Thyroid gland (tissue), 4 donors: ENCODE results near the gene RPL15. TPM values are rescaled to one million over a fixed set of nuclear protein-coding genes. Genes with fewer than 3 reads are reported as not detected.

Source experiments
- DNase-seq, 2 donors: peaks; one replicate each; pipeline ENCODE4 v3.0.0-alpha.2; 2019
- H3K27ac ChIP-seq, 3 donors: fragments of 200-600 bp; sonication (generic); 1 replicate in 2 of 3; 2 replicates in 1 of 3; pipeline ENCODE4 v1.5.1; 2016 to 2019; ENCODE audit warnings: mild to moderate bottlenecking in 1 of 3, moderate library complexity in 1 of 3
- H3K27me3 ChIP-seq: fragments of 200-600 bp; sonication (generic); one replicate; pipeline ENCODE4 v1.5.1; 2019
- H3K36me3 ChIP-seq, 2 donors: fragments of 200-600 bp; sonication (generic); one replicate each; pipeline ENCODE4 v1.5.1; 2016 to 2019
- H3K4me1 ChIP-seq, 2 donors: fragments of 200-600 bp; sonication (generic); one replicate each; pipeline ENCODE4 v1.5.1; 2017 to 2019
- H3K4me3 ChIP-seq, 3 donors: fragments of 200-600 bp; sonication (generic); replicated peaks in 1 of 3; 1 replicate in 2 of 3; 2 replicates in 1 of 3; pipeline ENCODE4 v1.5.1; 2016; ENCODE audit warnings: mild to moderate bottlenecking in 1 of 3
- H3K9me3 ChIP-seq: fragments of 200-600 bp; sonication (generic); one replicate; pipeline ENCODE4 v1.5.1; 2017
- POLR2A ChIP-seq, 2 donors: fragments of 450-650 bp; IDR thresholded peaks; one replicate each; pipeline ENCODE4 v1.6.1; 2017; ENCODE audit warnings: antibody characterized with exemption in 2 of 2, mild to moderate bottlenecking in 2 of 2, moderate library complexity in 1 of 2
- whole genome bisulfite sequencing, 2 donors: methylation state at CpG; one replicate each; pipeline ENCODE4 v1.1.5; 2017; 5-methylcytosine and 5-hydroxymethylcytosine counted together
- intact Hi-C: fragments of 100-400 bp; cut with DNase I; formaldehyde crosslinking; loops from one replicate; pipeline ENCODE4 v1.15.1; 2023
- total RNA-seq, 4 donors: library from RNA; depleted of rRNA; stranded (reverse); fragments of >200 nt; gene quantifications; one replicate each; pipeline ENCODE4 v1.2.3, GENCODE V29; 2016
- TF ChIP-seq, protein P1 (sequence below), 6 experiments: fragments of 200-600 bp in 3 of 6; fragments of 450-650 bp in 3 of 6; sonication (generic) in 3 of 6; IDR thresholded peaks; one replicate each; pipeline ENCODE4 v1.5.1; 2016 to 2019; ENCODE audit warnings: antibody characterized with exemption in 6 of 6, mild to moderate bottlenecking in 2 of 6, inconsistent platforms in 1 of 6, moderate library complexity in 1 of 6

RPL15 gene
- total RNA-seq, 4 donors from 2014 or later: 1,700 to 2,512 (median 2,310) TPM

DNA sequence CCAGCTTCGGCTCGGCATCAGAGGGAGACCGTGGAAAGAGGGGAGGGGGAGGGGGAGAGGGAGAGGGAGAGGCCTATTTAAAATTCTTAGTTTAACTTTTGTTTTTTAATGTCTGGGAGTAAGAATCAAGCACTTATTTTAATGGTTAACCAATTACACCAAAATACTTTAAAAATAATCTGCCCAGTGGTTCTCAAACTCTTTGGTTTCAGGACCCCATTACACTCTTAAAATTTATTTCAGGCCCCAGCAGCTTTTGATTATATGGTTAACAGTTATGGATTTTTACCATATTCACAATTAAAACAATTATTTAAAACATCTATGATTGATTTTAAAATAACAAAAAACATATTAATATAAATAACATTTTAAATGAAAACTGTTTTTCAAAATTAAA lies 44.6 kb upstream of the RPL15 start:
- H3K9me3 ChIP-seq: no peaks in the 10 kb centered on the region
- DNase-seq: no peak
- WGBS, 2 donors: 94 to 98% methylated on average over 3 of the region's 3 CpGs
- no peak overlapping the region for H3K27ac ChIP-seq
- H3K36me3 ChIP-seq: no peaks in the 10 kb centered on the region
- TF ChIP-seq, protein P1, sequence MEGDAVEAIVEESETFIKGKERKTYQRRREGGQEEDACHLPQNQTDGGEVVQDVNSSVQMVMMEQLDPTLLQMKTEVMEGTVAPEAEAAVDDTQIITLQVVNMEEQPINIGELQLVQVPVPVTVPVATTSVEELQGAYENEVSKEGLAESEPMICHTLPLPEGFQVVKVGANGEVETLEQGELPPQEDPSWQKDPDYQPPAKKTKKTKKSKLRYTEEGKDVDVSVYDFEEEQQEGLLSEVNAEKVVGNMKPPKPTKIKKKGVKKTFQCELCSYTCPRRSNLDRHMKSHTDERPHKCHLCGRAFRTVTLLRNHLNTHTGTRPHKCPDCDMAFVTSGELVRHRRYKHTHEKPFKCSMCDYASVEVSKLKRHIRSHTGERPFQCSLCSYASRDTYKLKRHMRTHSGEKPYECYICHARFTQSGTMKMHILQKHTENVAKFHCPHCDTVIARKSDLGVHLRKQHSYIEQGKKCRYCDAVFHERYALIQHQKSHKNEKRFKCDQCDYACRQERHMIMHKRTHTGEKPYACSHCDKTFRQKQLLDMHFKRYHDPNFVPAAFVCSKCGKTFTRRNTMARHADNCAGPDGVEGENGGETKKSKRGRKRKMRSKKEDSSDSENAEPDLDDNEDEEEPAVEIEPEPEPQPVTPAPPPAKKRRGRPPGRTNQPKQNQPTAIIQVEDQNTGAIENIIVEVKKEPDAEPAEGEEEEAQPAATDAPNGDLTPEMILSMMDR (IDR thresholded peaks at IDR 0.05): no peak
- no peak for TF ChIP-seq POLR2A (IDR thresholded peaks at IDR 0.05)
- intact Hi-C loops: no loop called here
- H3K4me3 ChIP-seq: no peak overlapping the region
- H3K27me3 ChIP-seq: no peaks in the 10 kb centered on the region
- H3K4me1 ChIP-seq: peaks cover 7 to 24% of the 10 kb centered on the region in 2 donors

DNA sequence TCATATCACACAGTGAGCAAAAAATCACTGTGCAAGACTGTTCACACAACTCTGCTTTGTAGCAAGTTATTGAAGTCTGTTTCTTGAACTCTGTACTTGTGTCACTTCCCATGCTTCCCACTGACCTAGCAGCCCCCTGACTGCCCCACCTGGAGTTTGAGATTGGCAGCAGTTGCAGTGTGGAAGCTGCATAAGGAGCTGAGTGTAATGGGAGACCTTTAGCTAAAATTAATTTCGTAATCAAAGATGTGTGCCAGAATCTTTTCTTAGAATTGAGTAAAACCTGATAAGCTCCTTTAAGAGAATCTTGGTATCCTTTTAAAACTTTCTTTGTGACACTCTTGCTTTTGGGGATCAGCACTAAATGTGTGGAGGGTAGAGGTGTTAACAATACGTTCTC lies 43.0 kb upstream of the RPL15 start:
- no peak for DNase-seq
- 84 to 86% methylated on average over 2 of the region's 2 CpGs for WGBS, 2 donors
- Histone ChIP-seq H3K9me3 (no peaks in the 10 kb centered on the region), H3K27me3 (no peaks in the 10 kb centered on the region), H3K4me3 (no peak overlapping the region), H3K27ac (no peak overlapping the region), H3K4me1 (peaks cover 9 to 27% of the 10 kb centered on the region in 2 donors), H3K36me3 (no peaks in the 10 kb centered on the region)
- intact Hi-C loops: no loop called here
- TF ChIP-seq, protein P1 (IDR thresholded peaks at IDR 0.05): no peak

DNA sequence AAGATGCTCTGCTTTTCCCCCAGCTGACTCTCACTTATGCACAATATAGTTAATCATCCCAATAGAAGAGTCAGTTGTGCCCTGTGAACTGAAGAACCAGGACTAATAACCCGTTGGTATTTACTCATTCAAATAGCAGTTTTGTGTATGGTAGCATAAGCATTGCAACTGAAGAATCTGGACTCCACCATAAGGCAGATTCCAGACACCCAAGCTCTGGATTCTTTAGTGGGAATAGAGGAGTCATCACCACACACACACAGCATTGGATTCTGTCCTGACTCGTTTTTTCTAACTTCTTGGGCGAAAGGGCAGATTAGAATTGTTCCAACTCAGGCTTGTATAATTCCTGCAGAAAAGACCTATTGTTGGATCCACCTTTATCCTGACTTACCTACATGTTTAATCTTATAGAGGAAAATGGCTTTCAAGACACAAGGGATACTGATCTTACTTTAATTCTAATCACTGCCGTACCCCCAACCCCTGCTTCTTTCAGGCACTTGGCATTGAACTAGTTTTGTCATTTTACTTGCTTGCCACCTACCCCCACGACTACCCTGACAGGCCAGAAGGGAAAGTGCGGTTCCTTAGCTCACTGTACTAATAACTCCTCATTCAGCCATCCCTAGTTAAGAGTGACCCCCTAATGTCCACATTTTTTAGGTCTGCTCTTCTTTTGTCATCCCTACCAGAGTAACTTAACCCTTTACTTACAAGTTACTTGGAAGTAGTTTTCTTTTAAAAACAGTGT lies 42.4 kb upstream of the RPL15 start:
- WGBS, 2 donors: 77 to 79% methylated on average over 6 of the region's 6 CpGs
- no peak for TF ChIP-seq POLR2A (IDR thresholded peaks at IDR 0.05)
- TF ChIP-seq, protein P1 (IDR thresholded peaks at IDR 0.05): no peak
- H3K27me3 ChIP-seq: no peaks in the 10 kb centered on the region
- no peaks in the 10 kb centered on the region for H3K36me3 ChIP-seq
- H3K4me1 ChIP-seq: peaks cover 9 to 27% of the 10 kb centered on the region in 2 donors
- no peak overlapping the region for H3K4me3 ChIP-seq
- no peaks in the 10 kb centered on the region for H3K9me3 ChIP-seq
- no peak overlapping the region for H3K27ac ChIP-seq
- no peak for DNase-seq
- intact Hi-C loops: no loop called here

DNA sequence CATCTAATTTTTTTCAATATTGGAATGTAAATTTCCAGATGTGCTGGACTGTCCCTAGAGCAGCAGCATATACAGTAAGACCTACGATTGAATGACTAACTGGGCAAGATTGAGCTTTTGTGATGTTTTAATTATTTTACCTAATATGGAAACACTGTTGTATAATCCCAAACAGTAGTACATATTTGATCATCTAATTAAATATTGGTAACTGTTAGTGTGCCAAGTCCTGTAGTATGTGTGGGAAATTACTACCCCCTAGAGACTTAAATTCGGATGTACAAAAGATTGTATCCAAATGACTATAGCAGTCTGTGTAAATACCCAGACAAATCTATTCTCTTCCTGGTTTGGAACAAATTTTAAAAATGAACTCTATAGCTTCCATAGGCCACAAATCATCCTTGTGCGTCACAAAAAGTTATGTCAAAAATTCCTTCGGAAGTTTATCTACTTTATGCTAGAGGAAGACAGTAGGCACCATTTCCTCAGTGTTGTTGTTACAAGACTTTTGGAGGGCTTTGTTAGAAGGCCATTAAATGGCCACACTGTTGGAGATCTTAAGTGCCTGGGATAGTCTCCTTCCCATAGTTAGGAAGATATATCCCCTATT lies 41.7 kb upstream of the RPL15 start:
- no peak overlapping the region for H3K4me3 ChIP-seq
- no peak for DNase-seq
- peaks cover 9 to 27% of the 10 kb centered on the region in 2 donors for H3K4me1 ChIP-seq
- TF ChIP-seq POLR2A (IDR thresholded peaks at IDR 0.05): no peak
- TF ChIP-seq, protein P1 (IDR thresholded peaks at IDR 0.05): no peak
- no peaks in the 10 kb centered on the region for H3K36me3 ChIP-seq
- no peak overlapping the region for H3K27ac ChIP-seq
- 84 to 86% methylated on average over 4 of the region's 4 CpGs for WGBS, 2 donors
- intact Hi-C loops: no loop called here
- H3K9me3 ChIP-seq: no peaks in the 10 kb centered on the region
- H3K27me3 ChIP-seq: no peaks in the 10 kb centered on the region

DNA sequence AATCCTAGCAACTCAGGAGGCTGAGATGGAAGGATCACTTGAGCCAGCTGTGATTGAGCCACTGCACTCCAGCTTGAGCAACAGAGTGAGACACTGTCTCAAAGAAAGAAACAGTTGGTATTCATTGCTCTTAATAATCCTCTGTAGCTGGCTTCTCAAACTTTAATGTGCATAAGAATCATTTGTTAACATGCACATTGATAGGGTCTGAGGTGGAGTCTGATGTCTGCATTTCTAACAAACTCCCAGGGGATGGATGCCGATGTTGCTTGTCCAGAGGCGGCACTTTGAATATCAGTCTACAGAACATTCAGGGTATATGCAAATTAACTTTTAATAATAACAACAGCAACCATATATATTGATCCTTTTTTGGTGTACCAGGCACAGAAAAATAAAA lies 40.0 kb upstream of the RPL15 start:
- no peak for TF ChIP-seq POLR2A (IDR thresholded peaks at IDR 0.05)
- TF ChIP-seq, protein P1 (IDR thresholded peaks at IDR 0.05): no peak
- WGBS, 2 donors: 83 to 86% methylated on average over 2 of the region's 2 CpGs
- Histone ChIP-seq H3K36me3 (no peaks in the 10 kb centered on the region), H3K27me3 (no peaks in the 10 kb centered on the region), H3K4me1 (peaks cover 9 to 27% of the 10 kb centered on the region in 2 donors), H3K9me3 (no peaks in the 10 kb centered on the region), H3K27ac (no peak overlapping the region), H3K4me3 (no peak overlapping the region)
- DNase-seq: no peak
- intact Hi-C loops: no loop called here
